GM12873 (cell line): Measurements from ENCODE around the gene HHIPL1.

Experiments used
- TF ChIP-seq, protein P1 (sequence below): IDR thresholded peaks from 2 replicates; pipeline ENCODE4 v1.5.1; 2012; ENCODE audit warnings: low read depth, mild to moderate bottlenecking, moderate library complexity, low read length, control low read depth; ENCODE audit not compliant: insufficient read depth; ENCODE audit errors: missing control alignments

HHIPL1 gene

GRCh38 chr14:99644723-99645544 lies at the start of gene HHIPL1:
TSS of gene HHIPL1 (plus strand) at chr14:99645129. CDS start at chr14:99645208, 79 bp downstream.
- TF ChIP-seq, protein P1, sequence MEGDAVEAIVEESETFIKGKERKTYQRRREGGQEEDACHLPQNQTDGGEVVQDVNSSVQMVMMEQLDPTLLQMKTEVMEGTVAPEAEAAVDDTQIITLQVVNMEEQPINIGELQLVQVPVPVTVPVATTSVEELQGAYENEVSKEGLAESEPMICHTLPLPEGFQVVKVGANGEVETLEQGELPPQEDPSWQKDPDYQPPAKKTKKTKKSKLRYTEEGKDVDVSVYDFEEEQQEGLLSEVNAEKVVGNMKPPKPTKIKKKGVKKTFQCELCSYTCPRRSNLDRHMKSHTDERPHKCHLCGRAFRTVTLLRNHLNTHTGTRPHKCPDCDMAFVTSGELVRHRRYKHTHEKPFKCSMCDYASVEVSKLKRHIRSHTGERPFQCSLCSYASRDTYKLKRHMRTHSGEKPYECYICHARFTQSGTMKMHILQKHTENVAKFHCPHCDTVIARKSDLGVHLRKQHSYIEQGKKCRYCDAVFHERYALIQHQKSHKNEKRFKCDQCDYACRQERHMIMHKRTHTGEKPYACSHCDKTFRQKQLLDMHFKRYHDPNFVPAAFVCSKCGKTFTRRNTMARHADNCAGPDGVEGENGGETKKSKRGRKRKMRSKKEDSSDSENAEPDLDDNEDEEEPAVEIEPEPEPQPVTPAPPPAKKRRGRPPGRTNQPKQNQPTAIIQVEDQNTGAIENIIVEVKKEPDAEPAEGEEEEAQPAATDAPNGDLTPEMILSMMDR: no peak

DNA sequence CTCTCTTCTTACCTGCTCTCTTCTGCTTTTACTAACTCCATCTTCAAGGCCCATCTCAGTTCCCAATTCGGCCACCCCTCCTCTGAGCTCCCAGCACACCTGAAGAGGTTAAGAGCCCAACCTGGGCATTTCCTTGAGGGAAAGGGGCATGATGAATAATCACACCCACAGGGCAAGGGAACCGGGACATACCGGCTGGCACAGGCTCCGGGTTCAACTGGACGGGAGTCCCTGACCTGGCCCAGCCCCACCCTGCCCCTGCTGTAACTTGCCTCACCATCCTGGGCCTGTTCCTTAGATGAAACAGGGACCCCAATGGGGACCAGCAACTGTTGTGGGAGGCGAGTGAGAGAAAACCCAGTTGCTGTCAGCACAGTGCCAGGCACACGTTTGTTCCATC lies 49.4 kb upstream of the HHIPL1 start:
- TF ChIP-seq, protein P1: no peak

- TF ChIP-seq, protein P1: no peak
Observed at GRCh38 chr14:99596071-99596627, 48.8 kb upstream of the HHIPL1 start.

GRCh38 chr14:99596772-99597171 lies 48.2 kb upstream of the HHIPL1 start:
- TF ChIP-seq, protein P1: no peak

DNA sequence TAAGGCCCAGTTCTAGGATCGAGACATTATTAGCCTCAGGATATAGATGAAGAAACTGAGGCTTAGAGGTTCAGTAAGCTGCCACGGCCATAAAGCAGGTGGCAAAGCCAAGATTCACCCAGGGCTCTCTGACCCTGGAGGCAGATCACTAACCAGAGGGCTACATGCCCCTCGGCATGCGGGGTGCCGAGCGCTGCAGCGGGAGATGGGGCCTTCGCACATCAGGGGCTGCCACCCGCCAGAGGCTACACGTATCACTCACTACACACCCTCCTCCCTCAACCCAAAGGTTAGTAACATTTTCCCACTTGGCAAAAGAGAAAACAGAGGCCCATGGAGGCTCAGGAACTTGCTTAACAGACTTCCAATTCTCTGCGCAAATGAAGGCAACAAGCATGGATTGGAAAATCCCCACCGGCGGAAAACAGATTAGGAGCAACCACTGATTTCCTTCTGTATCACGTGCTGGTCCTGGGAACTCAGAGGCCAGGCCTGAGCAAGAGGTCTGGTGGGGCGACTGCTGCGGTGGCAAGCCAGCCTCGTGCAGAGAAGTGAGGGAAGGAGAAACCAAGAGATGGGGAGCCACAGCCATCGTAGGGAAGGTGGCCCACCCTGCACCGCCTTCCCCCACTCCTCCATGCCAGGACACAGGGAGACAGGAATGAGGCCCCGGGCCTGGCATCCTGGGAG lies 46.9 kb upstream of the HHIPL1 start:
- TF ChIP-seq, protein P1: no peak

DNA sequence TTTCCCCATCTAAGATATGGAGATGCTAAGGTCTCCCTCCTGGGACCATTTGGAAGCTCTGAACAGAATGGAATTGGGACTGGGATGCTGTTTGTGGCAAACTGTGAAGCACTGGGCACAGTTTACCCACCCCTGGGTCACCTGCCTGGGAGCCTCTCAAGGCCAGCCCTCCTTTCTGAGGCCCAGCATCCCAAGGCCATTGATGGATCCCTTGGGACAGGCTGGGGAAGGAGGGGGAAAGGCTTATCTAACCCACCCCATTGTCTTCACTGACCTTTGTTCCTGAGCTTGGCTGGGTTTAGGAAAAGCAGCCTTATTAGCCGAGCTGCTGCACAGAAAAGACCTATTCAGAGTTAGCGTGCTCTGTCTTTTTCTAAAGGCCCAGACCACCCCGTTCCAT lies 46.2 kb upstream of the HHIPL1 start:
- TF ChIP-seq, protein P1: no peak

- TF ChIP-seq, protein P1: no peak
Observed at GRCh38 chr14:99599393-99599792, 45.5 kb upstream of the HHIPL1 start.
